NT2/D1 (cell line): Measurements from ENCODE around the gene MED1.

Source experiments
- YY1 ChIP-seq: IDR thresholded peaks from 2 replicates; pipeline ENCODE4 v1.6.1; 2011; ENCODE audit not compliant: insufficient read length, insufficient read depth
- ZNF274 ChIP-seq: IDR thresholded peaks from 2 replicates; pipeline ENCODE4 v1.6.1; 2011; ENCODE audit warnings: mild to moderate bottlenecking, low read depth, low read length

DNA sequence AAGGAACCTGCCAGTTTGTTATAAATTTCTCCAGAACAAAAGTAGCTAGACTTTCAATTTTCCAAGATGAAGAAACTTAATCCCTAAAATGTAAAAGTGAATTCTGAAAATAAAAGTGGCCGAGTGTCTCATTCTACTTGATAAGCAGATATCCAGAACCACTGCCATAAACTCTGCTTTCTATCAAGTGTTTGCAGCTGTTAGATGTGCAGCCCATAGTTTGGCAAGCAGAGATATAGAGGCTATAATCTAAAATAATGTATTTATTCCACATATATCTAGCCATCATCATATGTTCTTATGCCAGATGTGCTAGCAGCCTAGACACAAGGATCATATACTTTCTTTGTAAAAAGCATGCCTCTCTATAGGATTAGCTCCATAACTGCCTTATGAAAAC, 34.9 kb downstream of the MED1 start:
- no peak for TF ChIP-seq ZNF274
- no peak for TF ChIP-seq YY1
